ENCODE measurements around the gene NCOR1. TPM values are rescaled to one million over a fixed set of nuclear protein-coding genes. Genes with fewer than 3 reads are reported as not detected.
"Not testable (repeated sequence)": the region's sequence is repeated elsewhere in the genome, so short reads cannot be mapped to it uniquely, and the experiment has no call there.

Gene NCOR1
- total RNA-seq, 1 donor from 2014 or later = 108 TPM

DNA sequence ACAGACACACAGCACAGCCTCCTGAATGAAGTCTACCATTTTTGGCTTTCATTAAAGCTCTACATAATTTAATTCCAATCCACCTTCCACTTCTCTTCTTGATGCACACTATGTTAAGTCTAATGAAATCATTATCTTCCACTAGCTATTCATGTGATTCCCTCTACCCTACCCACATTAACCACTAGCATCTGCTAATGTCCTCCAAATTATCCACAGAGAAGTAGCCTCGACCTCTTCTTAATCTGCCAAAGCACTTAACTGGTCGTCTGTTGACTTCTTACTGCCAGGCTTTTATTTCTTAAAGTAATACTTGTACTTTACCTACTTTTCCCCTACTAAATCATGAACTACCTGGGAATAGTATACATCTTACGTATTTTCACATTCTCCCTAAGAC lies 91.8 kb downstream of the NCOR1 start:
- H3K27ac Mint-ChIP-seq (ENCODE audit: unreplicated experiment) = no peak overlapping the region
- peaks cover 23% of the 10 kb centered on the region for H3K36me3 Mint-ChIP-seq (ENCODE audit: low read depth)
- H3K9me3 Mint-ChIP-seq (ENCODE audit: low read depth) = no peaks in the 10 kb centered on the region
- H3K4me1 Mint-ChIP-seq (ENCODE audit: low read depth) = peaks cover 23% of the 10 kb centered on the region
- no peak overlapping the region for H3K4me3 Mint-ChIP-seq (ENCODE audit: unreplicated experiment)
- no peaks in the 10 kb centered on the region for H3K27me3 Mint-ChIP-seq (ENCODE audit: low read depth)
- TF ChIP-seq, protein P1, sequence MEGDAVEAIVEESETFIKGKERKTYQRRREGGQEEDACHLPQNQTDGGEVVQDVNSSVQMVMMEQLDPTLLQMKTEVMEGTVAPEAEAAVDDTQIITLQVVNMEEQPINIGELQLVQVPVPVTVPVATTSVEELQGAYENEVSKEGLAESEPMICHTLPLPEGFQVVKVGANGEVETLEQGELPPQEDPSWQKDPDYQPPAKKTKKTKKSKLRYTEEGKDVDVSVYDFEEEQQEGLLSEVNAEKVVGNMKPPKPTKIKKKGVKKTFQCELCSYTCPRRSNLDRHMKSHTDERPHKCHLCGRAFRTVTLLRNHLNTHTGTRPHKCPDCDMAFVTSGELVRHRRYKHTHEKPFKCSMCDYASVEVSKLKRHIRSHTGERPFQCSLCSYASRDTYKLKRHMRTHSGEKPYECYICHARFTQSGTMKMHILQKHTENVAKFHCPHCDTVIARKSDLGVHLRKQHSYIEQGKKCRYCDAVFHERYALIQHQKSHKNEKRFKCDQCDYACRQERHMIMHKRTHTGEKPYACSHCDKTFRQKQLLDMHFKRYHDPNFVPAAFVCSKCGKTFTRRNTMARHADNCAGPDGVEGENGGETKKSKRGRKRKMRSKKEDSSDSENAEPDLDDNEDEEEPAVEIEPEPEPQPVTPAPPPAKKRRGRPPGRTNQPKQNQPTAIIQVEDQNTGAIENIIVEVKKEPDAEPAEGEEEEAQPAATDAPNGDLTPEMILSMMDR (IDR thresholded peaks at IDR 0.05) = no peak
- no peak for DNase-seq (ENCODE audit: low spot score)

DNA sequence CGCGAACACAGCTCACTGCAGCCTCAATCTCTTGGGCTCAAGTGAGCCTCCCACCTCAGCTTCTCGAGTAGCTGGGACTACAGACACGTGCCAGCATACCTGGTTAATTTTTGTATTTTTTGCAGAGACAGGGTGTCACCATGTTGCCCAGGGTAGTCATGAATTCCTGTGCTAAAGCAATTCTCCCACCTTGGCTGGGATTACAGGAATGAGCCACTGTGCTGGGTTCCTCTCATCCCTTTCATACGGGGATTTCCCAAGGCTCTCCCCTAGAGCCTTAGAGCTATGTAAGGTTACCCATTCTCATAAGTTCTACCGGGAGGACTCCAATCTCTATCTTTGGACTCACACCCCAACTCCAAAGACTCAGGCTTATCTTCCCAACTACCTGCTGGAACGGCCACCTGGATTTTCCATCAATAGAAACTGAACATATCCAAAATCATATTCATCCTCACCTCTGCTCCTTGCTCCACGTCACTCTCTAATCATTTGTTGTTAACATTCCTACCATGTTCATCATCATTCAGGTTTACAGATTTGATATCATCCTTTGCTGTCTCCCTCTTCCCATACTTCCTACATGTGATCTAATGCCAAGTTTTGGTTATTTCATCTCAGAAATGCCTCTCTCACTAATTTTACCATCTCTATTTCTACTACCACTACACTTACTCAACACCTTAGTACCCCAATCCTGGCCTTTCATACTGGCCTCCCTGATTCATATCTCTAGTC lies 92.5 kb downstream of the NCOR1 start:
- H3K27me3 Mint-ChIP-seq (ENCODE audit: low read depth) = no peaks in the 10 kb centered on the region
- peaks cover 21% of the 10 kb centered on the region for H3K4me1 Mint-ChIP-seq (ENCODE audit: low read depth)

DNA sequence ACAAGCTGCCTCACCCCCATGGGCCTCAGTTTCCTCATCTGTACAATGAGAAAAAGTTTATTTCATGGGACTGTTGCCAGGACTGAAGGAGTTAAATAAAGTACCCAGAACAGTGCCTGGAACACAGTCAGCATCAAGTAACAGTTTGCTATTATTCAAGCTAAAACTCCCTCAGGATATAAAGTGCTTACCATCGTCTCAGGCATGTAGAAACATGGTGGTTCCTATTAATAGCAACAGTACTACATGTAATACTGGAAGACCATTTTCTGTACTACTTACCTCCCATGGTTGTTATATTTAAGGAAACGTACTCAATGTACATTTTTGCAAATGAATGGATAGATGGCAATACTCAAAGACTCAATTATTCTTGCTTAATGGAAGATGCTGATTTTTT lies 93.4 kb downstream of the NCOR1 start:
- H3K4me3 Mint-ChIP-seq (ENCODE audit: unreplicated experiment) = no peak overlapping the region
- H3K4me1 Mint-ChIP-seq (ENCODE audit: low read depth) = peaks cover 21% of the 10 kb centered on the region
- TF ChIP-seq, protein P1 (IDR thresholded peaks at IDR 0.05) = no peak
- no peaks in the 10 kb centered on the region for H3K27me3 Mint-ChIP-seq (ENCODE audit: low read depth)
- peak overlapping the region; percentile 81 for H3K27ac Mint-ChIP-seq (ENCODE audit: unreplicated experiment)
- peaks cover 26% of the 10 kb centered on the region for H3K36me3 Mint-ChIP-seq (ENCODE audit: low read depth)
- DNase-seq (ENCODE audit: low spot score) = no peak
- H3K9me3 Mint-ChIP-seq (ENCODE audit: low read depth) = no peaks in the 10 kb centered on the region

More for the DNA sequence above, 92.5 kb downstream of the NCOR1 start:
- no peak overlapping the region for H3K4me3 Mint-ChIP-seq (ENCODE audit: unreplicated experiment)
- no peak for DNase-seq (ENCODE audit: low spot score)
- no peaks in the 10 kb centered on the region for H3K9me3 Mint-ChIP-seq (ENCODE audit: low read depth)
- H3K36me3 Mint-ChIP-seq (ENCODE audit: low read depth) = peaks cover 22% of the 10 kb centered on the region
- peak overlapping the region; percentile 81 for H3K27ac Mint-ChIP-seq (ENCODE audit: unreplicated experiment)
- TF ChIP-seq, protein P1 (IDR thresholded peaks at IDR 0.05) = no peak

DNA sequence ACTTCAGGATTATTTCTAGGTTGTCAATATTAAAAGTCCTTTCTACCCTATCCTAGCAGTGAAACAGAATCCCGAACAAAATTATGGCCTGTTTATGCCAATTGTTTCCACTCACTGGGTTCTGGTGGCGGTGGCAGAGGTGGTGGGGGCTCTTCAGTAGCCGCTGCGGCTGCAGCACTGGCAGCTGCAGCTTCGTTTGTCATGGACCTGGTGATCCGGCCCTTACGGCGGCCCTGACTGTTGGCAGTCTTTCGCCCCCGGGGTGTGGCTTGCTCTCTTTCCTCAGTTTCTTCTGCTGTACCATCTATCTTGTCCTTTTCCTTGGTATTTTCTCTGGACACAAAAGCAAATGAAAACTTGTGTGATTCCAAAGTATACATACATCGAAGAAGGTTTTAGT lies 94.4 kb downstream of the NCOR1 start:
- Mint-ChIP-seq H3K36me3 (ENCODE audit: low read depth) (peaks cover 32% of the 10 kb centered on the region), H3K4me3 (ENCODE audit: unreplicated experiment) (no peak overlapping the region), H3K9me3 (ENCODE audit: low read depth) (no peaks in the 10 kb centered on the region), H3K27me3 (ENCODE audit: low read depth) (no peaks in the 10 kb centered on the region), H3K4me1 (ENCODE audit: low read depth) (peaks cover 21% of the 10 kb centered on the region), H3K27ac (ENCODE audit: unreplicated experiment) (no peak overlapping the region)
- DNase-seq (ENCODE audit: low spot score) = no peak
- TF ChIP-seq, protein P1 (IDR thresholded peaks at IDR 0.05) = no peak

DNA sequence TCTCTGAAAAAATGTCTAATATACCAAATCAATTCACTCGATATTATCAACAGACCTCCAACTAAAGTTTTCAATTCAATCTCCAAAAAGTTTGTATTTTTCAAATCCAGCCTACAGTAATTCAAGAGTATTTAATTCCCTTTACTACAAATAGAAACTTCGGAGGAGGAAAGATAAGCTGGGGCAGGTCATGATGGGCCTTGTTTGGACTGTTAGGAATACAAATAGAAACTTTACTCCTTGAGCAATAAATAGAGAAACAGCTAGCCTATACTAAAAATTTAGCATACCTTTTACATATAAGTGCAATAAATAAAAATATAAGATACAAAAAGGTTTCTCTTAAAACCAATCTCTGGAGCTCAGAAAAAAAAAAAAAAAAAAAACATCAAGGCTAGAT lies 98.2 kb downstream of the NCOR1 start:
- Mint-ChIP-seq H3K4me1 (ENCODE audit: low read depth) (peaks cover 5% of the 10 kb centered on the region), H3K27ac (ENCODE audit: unreplicated experiment) (no peak overlapping the region), H3K4me3 (ENCODE audit: unreplicated experiment) (no peak overlapping the region), H3K36me3 (ENCODE audit: low read depth) (peaks cover 46% of the 10 kb centered on the region), H3K9me3 (ENCODE audit: low read depth) (peaks cover 7% of the 10 kb centered on the region), H3K27me3 (ENCODE audit: low read depth) (no peaks in the 10 kb centered on the region)
- TF ChIP-seq, protein P1 (IDR thresholded peaks at IDR 0.05) = no peak
- no peak for DNase-seq (ENCODE audit: low spot score)

DNA sequence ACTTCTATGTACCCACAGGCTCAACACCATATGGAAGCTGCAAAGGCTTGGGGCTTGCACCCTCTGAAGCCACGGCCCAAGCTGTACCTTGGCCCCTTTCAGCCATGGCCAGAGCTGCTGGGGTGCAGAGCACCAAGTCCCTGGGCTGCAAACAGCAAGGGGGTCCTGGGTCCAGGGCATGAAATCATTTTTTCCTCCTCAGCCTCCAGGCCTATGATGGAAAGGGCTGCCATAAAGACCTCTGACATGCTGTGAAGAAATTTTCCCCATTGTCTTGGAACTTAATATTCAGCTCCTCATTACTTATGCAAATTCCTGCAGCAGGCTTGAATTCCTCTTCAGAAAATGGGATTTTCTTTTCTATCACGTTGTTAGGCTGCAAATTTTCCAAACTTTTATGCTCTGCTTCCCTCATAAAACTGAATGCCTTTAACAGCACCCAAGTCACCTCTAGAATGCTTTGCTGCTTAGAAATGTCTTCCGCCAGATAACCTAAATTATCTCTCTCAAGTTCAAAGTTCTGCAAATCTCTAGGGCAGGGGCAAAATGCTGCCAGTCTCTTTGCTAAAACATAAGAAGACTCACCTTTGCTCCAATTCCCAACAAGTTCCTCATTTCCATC lies 100.1 kb downstream of the NCOR1 start:
- DNase-seq (ENCODE audit: low spot score); H3K27me3 Mint-ChIP-seq (ENCODE audit: low read depth); H3K27ac Mint-ChIP-seq (ENCODE audit: unreplicated experiment); H3K9me3 Mint-ChIP-seq (ENCODE audit: low read depth); H3K4me1 Mint-ChIP-seq (ENCODE audit: low read depth); H3K4me3 Mint-ChIP-seq (ENCODE audit: unreplicated experiment): not testable (repeated sequence)
- H3K36me3 Mint-ChIP-seq (ENCODE audit: low read depth) = peaks cover 44% of the 10 kb centered on the region

Data from chondrocyte (in vitro differentiated cells).